IPS-NIHi7 (cell line): ENCODE measurements around the gene B4GALT7.

Source experiments
- DNase-seq: peaks from one replicate; pipeline ENCODE4 v3.0.0; 2012; ENCODE audit warnings: mixed read lengths; ENCODE audit errors: extremely low spot score

Gene B4GALT7

GRCh38 chr5:177593511-177593910 lies 6.4 kb upstream of the B4GALT7 start:
- DNase-seq = no peak

GRCh38 chr5:177594071-177594470 lies 5.9 kb upstream of the B4GALT7 start:
- no peak for DNase-seq

- no peak for DNase-seq
Observed at GRCh38 chr5:177595026-177595585, 4.8 kb upstream of the B4GALT7 start.

GRCh38 chr5:177595991-177596774 lies 3.7 kb upstream of the B4GALT7 start:
- no peak for DNase-seq

- no peak for DNase-seq
Observed at GRCh38 chr5:177596775-177597238, 3.1 kb upstream of the B4GALT7 start.

- DNase-seq = no peak
Observed at GRCh38 chr5:177598477-177598876, 1.5 kb upstream of the B4GALT7 start.

- no peak for DNase-seq
Observed at GRCh38 chr5:177600508-177601018, 631 bp downstream of the B4GALT7 start.

GRCh38 chr5:177601126-177601525 lies 1.2 kb downstream of the B4GALT7 start:
- no peak for DNase-seq

GRCh38 chr5:177601577-177602457 lies 1.9 kb downstream of the B4GALT7 start:
- DNase-seq = no peak

- DNase-seq = no peak
Observed at GRCh38 chr5:177602458-177602830, 2.5 kb downstream of the B4GALT7 start.

GRCh38 chr5:177603631-177604030 lies 3.7 kb downstream of the B4GALT7 start:
- DNase-seq = no peak

- DNase-seq = no peak
Observed at GRCh38 chr5:177604116-177604521, 4.2 kb downstream of the B4GALT7 start.

- no peak for DNase-seq
Observed at GRCh38 chr5:177604656-177605055, 4.7 kb downstream of the B4GALT7 start.

GRCh38 chr5:177605078-177605477 lies 5.1 kb downstream of the B4GALT7 start:
- no peak for DNase-seq

- no peak for DNase-seq
Observed at GRCh38 chr5:177605667-177606066, 5.7 kb downstream of the B4GALT7 start.

GRCh38 chr5:177606071-177607051 lies 6.4 kb downstream of the B4GALT7 start:
- no peak for DNase-seq

GRCh38 chr5:177607115-177607451 lies 7.2 kb downstream of the B4GALT7 start:
- no peak for DNase-seq

- peak; percentile 97 for DNase-seq
Observed at GRCh38 chr5:177607452-177608192, 7.7 kb downstream of the B4GALT7 start.

GRCh38 chr5:177608243-177609075 lies 8.5 kb downstream of the B4GALT7 start:
- DNase-seq = no peak
